Left ventricle myocardium inferior (tissue), 1 donor: ENCODE measurements around the gene BDP1. TPM values are rescaled to one million over a fixed set of nuclear protein-coding genes. Genes with fewer than 3 reads are reported as not detected.
"Not testable (repeated sequence)": the region's sequence is repeated elsewhere in the genome, so short reads cannot be mapped to it uniquely, and the experiment has no call there.

Source experiments
- DNase-seq: peaks from one replicate; pipeline ENCODE4 v3.0.0-alpha.2; 2020
- H3K27ac ChIP-seq: fragments of 200-600 bp; replicated peaks from 2 replicates; pipeline ENCODE4 v1.8.0; 2021
- H3K27me3 ChIP-seq: fragments of 200-600 bp; 2 replicates; pipeline ENCODE4 v1.8.0; 2021; ENCODE audit warnings: low read depth
- H3K36me3 ChIP-seq: fragments of 200-600 bp; 2 replicates; pipeline ENCODE4 v1.8.0; 2021
- H3K4me1 ChIP-seq: fragments of 200-600 bp; 2 replicates; pipeline ENCODE4 v1.8.0; 2021
- H3K4me3 ChIP-seq: fragments of 200-600 bp; 2 replicates; pipeline ENCODE4 v1.8.0; 2021; ENCODE audit warnings: mild to moderate bottlenecking, moderate library complexity
- H3K9me3 ChIP-seq: fragments of 200-600 bp; replicated peaks from 2 replicates; pipeline ENCODE4 v1.8.0; 2021
- intact Hi-C: fragments of 100-400 bp; cut with micrococcal nuclease; formaldehyde crosslinking; loops from one replicate; pipeline ENCODE4 v1.11.0; 2022
- total RNA-seq: library from RNA; stranded (reverse); fragmentation: NEBNext Ultra II Directional; extraction: Animal tissue kit (Norgen Biotek cat#: 25700); gene quantifications from one replicate; pipeline ENCODE4 v1.2.1, GENCODE V29; 2021
- TF ChIP-seq, protein P1 (sequence below): fragments of 200-600 bp; IDR thresholded peaks from 2 replicates; pipeline ENCODE4 v1.8.0; 2021; ENCODE audit warnings: antibody characterized with exemption, mild to moderate bottlenecking, borderline replicate concordance
- donor health status: DM: no; HTN: yes; CAD: no; lungs with severe emphysema.

The BDP1 gene
- total RNA-seq, 1 donor from 2014 or later, result 15.1 TPM

DNA sequence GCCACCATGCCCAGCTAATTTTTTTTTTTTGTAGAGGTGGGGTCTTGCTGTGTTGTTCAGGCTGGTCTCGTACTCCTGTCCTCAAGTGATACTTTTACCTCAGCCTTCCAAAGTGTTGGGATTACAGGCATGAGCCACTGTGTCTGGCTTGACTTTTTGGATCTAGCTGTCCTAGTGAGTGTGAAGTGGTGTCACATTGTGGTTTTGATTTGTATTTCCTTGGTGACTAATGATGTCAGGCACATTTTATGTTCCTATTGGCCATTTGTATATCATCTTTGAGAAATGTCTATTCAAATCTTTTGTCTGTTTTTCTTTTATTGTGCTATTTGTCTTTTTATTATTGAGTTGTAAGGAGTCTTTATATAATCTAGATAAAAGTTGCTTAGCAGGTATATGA lies 78.2 kb downstream of the BDP1 start:
- DNase-seq, result no peak
- Histone ChIP-seq H3K4me1 (peaks cover 6% of the 10 kb centered on the region), H3K27ac (peak overlapping the region; percentile 45), H3K4me3 (no peak overlapping the region), H3K36me3 (peaks cover 29% of the 10 kb centered on the region), H3K27me3 (no peaks in the 10 kb centered on the region), H3K9me3 (no peaks in the 10 kb centered on the region)
- TF ChIP-seq, protein P1, sequence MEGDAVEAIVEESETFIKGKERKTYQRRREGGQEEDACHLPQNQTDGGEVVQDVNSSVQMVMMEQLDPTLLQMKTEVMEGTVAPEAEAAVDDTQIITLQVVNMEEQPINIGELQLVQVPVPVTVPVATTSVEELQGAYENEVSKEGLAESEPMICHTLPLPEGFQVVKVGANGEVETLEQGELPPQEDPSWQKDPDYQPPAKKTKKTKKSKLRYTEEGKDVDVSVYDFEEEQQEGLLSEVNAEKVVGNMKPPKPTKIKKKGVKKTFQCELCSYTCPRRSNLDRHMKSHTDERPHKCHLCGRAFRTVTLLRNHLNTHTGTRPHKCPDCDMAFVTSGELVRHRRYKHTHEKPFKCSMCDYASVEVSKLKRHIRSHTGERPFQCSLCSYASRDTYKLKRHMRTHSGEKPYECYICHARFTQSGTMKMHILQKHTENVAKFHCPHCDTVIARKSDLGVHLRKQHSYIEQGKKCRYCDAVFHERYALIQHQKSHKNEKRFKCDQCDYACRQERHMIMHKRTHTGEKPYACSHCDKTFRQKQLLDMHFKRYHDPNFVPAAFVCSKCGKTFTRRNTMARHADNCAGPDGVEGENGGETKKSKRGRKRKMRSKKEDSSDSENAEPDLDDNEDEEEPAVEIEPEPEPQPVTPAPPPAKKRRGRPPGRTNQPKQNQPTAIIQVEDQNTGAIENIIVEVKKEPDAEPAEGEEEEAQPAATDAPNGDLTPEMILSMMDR, result no peak
- intact Hi-C loops, result no loop called here

DNA sequence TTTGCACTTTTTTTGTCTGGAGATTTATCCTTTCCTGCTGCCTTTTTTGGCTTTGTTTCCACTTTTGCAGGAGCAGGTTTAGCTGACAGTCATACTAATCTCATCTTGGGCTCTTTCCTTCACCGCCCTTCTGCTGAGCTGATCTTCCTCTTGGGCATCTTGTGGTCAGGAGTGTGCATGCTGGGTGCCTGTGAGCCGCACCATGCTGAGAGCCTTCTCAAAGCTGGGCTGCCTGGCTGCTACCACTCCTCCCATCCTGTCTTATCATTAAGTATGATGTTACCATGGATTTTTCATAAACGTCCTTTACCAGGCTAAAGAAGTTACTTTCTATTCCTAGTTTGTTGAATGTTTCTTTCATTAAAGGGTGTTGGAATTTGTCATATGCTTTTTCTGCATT lies 82.2 kb downstream of the BDP1 start:
- peaks cover 6% of the 10 kb centered on the region for H3K4me1 ChIP-seq
- H3K27me3 ChIP-seq, result no peaks in the 10 kb centered on the region
- TF ChIP-seq, protein P1, result no peak
- H3K4me3 ChIP-seq, result no peak overlapping the region
- intact Hi-C loops, result no loop called here
- DNase-seq, result no peak
- H3K9me3 ChIP-seq, result no peaks in the 10 kb centered on the region
- no peak overlapping the region for H3K27ac ChIP-seq
- H3K36me3 ChIP-seq, result peaks cover 66% of the 10 kb centered on the region

DNA sequence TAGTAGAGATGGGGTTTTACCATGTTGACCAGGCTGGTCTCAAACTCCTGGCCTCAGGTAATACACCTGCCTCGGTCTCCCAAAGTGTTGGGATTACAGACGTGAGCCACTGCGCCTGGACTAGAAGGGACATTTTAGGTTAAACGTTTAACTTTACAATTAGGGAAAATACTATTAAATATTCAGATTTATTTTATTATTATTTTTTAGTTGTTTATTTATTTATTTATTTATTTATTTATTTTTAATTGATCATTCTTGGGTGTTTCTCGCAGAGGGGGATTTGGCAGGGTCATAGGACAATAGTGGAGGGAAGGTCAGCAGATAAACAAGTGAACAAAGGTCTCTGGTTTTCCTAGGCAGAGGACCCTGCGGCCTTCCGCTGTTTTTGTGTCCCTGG lies 95.4 kb downstream of the BDP1 start:
- H3K4me1 ChIP-seq, intact Hi-C loops: not testable (repeated sequence)

DNA sequence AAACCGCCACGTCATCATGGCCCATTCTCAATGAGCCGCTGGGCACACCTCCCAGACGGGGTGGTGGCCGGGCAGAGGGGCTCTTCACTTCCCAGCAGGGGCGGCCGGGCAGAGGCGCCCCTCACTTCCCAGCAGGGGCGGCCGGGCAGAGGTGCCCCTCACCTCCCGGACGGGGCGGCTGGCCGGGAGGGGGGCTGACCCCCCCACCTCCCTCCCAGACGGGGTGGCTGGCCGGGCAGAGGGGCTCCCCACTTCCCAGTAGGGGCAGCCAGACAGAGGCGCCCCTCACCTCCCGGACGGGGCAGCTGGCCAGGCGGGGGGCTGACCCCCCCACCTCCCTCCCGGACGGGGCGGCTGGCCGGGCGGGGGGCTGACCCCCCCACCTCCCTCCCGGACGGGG lies 96.1 kb downstream of the BDP1 start:
- H3K36me3 ChIP-seq, result peaks cover 92% of the 10 kb centered on the region
- H3K27ac ChIP-seq, H3K9me3 ChIP-seq, H3K27me3 ChIP-seq, H3K4me1 ChIP-seq, H3K4me3 ChIP-seq, intact Hi-C loops, DNase-seq: not testable (repeated sequence)

More for the DNA sequence above, 95.4 kb downstream of the BDP1 start:
- not testable (repeated sequence) for H3K27ac ChIP-seq, H3K9me3 ChIP-seq, H3K27me3 ChIP-seq, DNase-seq, H3K4me3 ChIP-seq
- H3K36me3 ChIP-seq, result peaks cover 94% of the 10 kb centered on the region

DNA sequence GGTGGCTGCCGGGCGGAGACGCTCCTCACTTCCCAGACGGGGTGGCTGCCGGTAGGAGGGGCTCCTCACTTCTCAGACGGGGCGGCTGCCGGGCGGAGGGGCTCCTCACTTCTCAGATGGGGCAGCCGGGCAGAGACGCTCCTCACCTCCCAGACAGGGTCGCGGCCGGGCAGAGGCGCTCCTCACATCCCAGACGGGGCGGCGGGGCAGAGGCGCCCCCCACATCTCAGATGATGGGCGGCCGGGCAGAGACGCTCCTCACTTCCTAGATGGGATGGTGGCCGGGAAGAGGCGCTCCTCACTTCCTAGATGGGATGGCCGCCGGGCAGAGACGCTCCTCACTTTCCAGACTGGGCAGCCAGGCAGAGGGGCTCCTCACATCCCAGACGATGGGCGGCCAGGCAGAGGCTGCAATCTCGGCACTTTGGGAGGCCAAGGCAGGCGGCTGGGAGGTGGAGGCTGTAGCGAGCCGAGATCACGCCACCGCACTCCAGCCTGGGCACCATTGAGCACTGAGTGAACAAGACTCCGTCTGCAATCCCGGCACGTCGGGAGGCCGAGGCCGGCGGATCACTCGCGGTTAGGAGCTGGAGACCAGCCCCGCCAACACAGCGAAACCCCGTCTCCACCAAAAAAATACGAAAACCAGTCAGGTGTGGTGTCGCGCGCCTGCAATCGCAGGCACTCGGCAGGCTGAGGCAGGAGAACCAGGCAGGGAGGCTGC lies 96.7 kb downstream of the BDP1 start:
- H3K9me3 ChIP-seq, H3K27me3 ChIP-seq, intact Hi-C loops, H3K4me1 ChIP-seq, H3K4me3 ChIP-seq, DNase-seq, H3K27ac ChIP-seq: not testable (repeated sequence)
- H3K36me3 ChIP-seq, result peaks cover 92% of the 10 kb centered on the region

DNA sequence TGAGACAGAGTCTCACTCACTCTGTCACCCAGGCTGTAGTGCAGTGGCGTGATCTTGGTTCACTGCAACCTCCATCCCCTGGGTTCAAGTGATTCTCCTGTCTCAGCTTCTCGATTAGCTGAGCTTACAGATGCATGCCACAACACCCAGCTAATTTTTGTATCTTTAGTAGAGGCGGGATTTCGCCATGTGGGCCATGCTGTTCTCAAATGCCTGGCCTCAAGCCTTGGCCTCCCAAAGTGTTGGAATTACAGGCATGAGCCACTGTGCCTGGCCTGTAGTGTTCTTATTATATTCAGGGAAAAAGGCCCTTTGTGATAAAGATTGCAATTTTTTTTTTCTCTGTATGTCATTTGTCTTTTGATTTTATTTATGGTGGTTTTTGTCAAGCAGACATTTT lies 107.7 kb downstream of the BDP1 start:
- Histone ChIP-seq H3K27me3 (no peaks in the 10 kb centered on the region), H3K27ac (no peak overlapping the region), H3K9me3 (no peaks in the 10 kb centered on the region), H3K36me3 (peaks cover 84% of the 10 kb centered on the region), H3K4me1 (no peaks in the 10 kb centered on the region), H3K4me3 (no peak overlapping the region)
- no peak for DNase-seq
- intact Hi-C loops, result no loop called here
- TF ChIP-seq, protein P1, result no peak

DNA sequence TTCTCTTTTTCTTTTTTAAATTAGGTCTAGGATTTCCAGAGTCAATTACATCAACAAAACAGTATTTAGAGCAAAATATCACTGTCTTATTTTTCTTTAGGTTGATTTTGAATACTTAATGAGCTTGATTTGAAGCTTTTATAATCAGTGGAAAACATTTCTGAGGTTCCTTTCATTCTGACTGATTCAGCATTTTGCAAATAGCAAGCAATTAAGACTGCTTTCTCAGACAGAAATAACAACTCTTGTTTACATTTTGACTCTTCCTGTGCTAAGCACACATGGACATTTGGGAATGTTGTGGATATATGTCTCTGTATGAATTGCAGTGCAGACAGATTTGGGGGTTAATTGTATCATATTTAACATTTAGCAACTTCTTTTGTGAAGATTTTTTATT lies 109.4 kb downstream of the BDP1 start:
- intact Hi-C loops, result no loop called here

More for the DNA sequence above, 109.4 kb downstream of the BDP1 start:
- Histone ChIP-seq H3K4me3 (no peak overlapping the region), H3K27me3 (no peaks in the 10 kb centered on the region), H3K27ac (no peak overlapping the region), H3K36me3 (peaks cover 73% of the 10 kb centered on the region), H3K4me1 (no peaks in the 10 kb centered on the region), H3K9me3 (no peaks in the 10 kb centered on the region)
- TF ChIP-seq, protein P1, result no peak
- no peak for DNase-seq
